ENCODE measurements around the gene CDK15. TPM values are rescaled to one million over a fixed set of nuclear protein-coding genes. Genes with fewer than 3 reads are reported as not detected.

CDK15 gene
- total and polyA plus RNA-seq, 11 donors: 0.07 to 0.50 (median 0.18) TPM; not detected in 3

GRCh38 chr2:201862843-201863242 is 56.5 kb downstream of the CDK15 start:
- peaks cover 0 to 7% (median 0%) of the 10 kb centered on the region in 12 donors for H3K4me1 ChIP-seq
- DNase-seq: no peak
- no peaks in the 10 kb centered on the region for H3K9me3 ChIP-seq
- intact Hi-C loops (cut with DNase I): loop anchor here in 8 of 10 donors (5.0 to 10.0 kb wide), 10 partner anchors 66 to 314 kb away; partner anchors contain the start of gene FZD7 (in 2 of the 8)
- no peak for ATAC-seq
- TF ChIP-seq POLR2A (IDR thresholded peaks at IDR 0.05) (no peak), CTCF (IDR thresholded peaks at IDR 0.05) (no peak)
- no peak overlapping the region for H3K27ac ChIP-seq
- H3K4me3 ChIP-seq: no peak overlapping the region
- WGBS, 4 donors: 86 to 92% (median 90%) methylated on average over 7 of the region's 7 CpGs
- no peaks in the 10 kb centered on the region for H3K36me3 ChIP-seq
- peaks cover 0 to 26% (median 0%) of the 10 kb centered on the region in 9 donors for H3K27me3 ChIP-seq

GRCh38 chr2:201866643-201867473 is 60.5 kb downstream of the CDK15 start:
- DNase-seq: no peak
- Histone ChIP-seq H3K27me3 (peaks cover 0 to 14% (median 0%) of the 10 kb centered on the region in 9 donors), H3K27ac (no peak overlapping the region), H3K4me1 (no peaks in the 10 kb centered on the region), H3K4me3 (no peak overlapping the region), H3K9me3 (no peaks in the 10 kb centered on the region), H3K36me3 (no peaks in the 10 kb centered on the region)
- TF ChIP-seq POLR2A (IDR thresholded peaks at IDR 0.05) (no peak), CTCF (IDR thresholded peaks at IDR 0.05) (no peak)
- no peak for ATAC-seq
- WGBS, 4 donors: 62 to 73% (median 66%) methylated on average over 5 of the region's 5 CpGs
- intact Hi-C loops (cut with DNase I): loop anchor here in 3 of 10 donors (10.0 kb wide), 3 partner anchors 72 to 188 kb away; partner anchors contain the start of gene FZD7 (in 1 of the 3)

GRCh38 chr2:201871471-201871870 is 65.1 kb downstream of the CDK15 start:
- intact Hi-C loops (cut with DNase I): no loop called here
- TF ChIP-seq CTCF (IDR thresholded peaks at IDR 0.05) (no peak), POLR2A (IDR thresholded peaks at IDR 0.05) (no peak)
- 95 to 96% (median 96%) methylated on average over 5 of the region's 5 CpGs for WGBS, 4 donors
- DNase-seq (no peak), ATAC-seq (no peak)
- Histone ChIP-seq H3K27me3 (peaks cover 0 to 4% (median 0%) of the 10 kb centered on the region in 9 donors), H3K4me1 (peaks cover 0 to 4% (median 0%) of the 10 kb centered on the region in 12 donors), H3K27ac (no peak overlapping the region), H3K4me3 (no peak overlapping the region), H3K9me3 (no peaks in the 10 kb centered on the region), H3K36me3 (no peaks in the 10 kb centered on the region)

GRCh38 chr2:201872591-201872990 is 66.3 kb downstream of the CDK15 start:
- ATAC-seq: no peak
- intact Hi-C loops (cut with DNase I): no loop called here

More at GRCh38 chr2:201872591-201872990, 66.3 kb downstream of the CDK15 start:
- Histone ChIP-seq H3K36me3 (no peaks in the 10 kb centered on the region), H3K9me3 (no peaks in the 10 kb centered on the region), H3K27me3 (no peaks in the 10 kb centered on the region), H3K27ac (no peak overlapping the region), H3K4me1 (peaks cover 0 to 4% (median 0%) of the 10 kb centered on the region in 12 donors), H3K4me3 (no peak overlapping the region)
- 83 to 89% (median 85%) methylated on average over 6 of the region's 6 CpGs for WGBS, 4 donors
- TF ChIP-seq POLR2A (IDR thresholded peaks at IDR 0.05) (no peak), CTCF (IDR thresholded peaks at IDR 0.05) (no peak)
- DNase-seq: no peak
